ENCODE results near the gene CLTCL1.

GRCh38 chr22:19215360-19215759, 76.2 kb downstream of the CLTCL1 start:
- TF ChIP-seq CTCF (IDR thresholded peaks at IDR 0.05) (no peak), POLR2A (IDR thresholded peaks at IDR 0.05) (no peak)
